NT2/D1 (cell line): ENCODE data around the gene HSPG2.
"Not testable (repeated sequence)": the region's sequence is repeated elsewhere in the genome, so short reads cannot be mapped to it uniquely, and the experiment has no call there.

ENCODE experiments used
- DNase-seq: peaks from one replicate; pipeline ENCODE4 v3.0.0-alpha.2; 2011; ENCODE audit warnings: low read depth, low spot score
- H3K27me3 ChIP-seq: 2 replicates; pipeline ENCODE4 v1.6.0; 2011; ENCODE audit warnings: mild to moderate bottlenecking; ENCODE audit not compliant: insufficient read length, insufficient read depth
- H3K36me3 ChIP-seq: 2 replicates; pipeline ENCODE4 v1.6.1; 2011; ENCODE audit warnings: mild to moderate bottlenecking, low read length, mixed read lengths; ENCODE audit not compliant: insufficient read depth, insufficient read length
- H3K4me1 ChIP-seq: 2 replicates; pipeline ENCODE4 v1.5.1; 2011; ENCODE audit not compliant: insufficient read depth, insufficient read length
- H3K4me3 ChIP-seq: 2 replicates; pipeline ENCODE4 v1.5.1; 2011; ENCODE audit warnings: low read depth; ENCODE audit not compliant: insufficient read length
- H3K9ac ChIP-seq: 2 replicates; pipeline ENCODE4 v1.6.0; 2011; ENCODE audit warnings: low read depth; ENCODE audit not compliant: insufficient read length
- H3K9me3 ChIP-seq: 2 replicates; pipeline ENCODE4 v1.5.1; 2011; ENCODE audit warnings: mild to moderate bottlenecking, low read length; ENCODE audit not compliant: insufficient read depth
- SUZ12 ChIP-seq: IDR thresholded peaks from 2 replicates; pipeline ENCODE4 v1.6.1; 2011; ENCODE audit not compliant: insufficient read length, insufficient read depth; ENCODE audit errors: extremely low read depth
- YY1 ChIP-seq: IDR thresholded peaks from 2 replicates; pipeline ENCODE4 v1.6.1; 2011; ENCODE audit not compliant: insufficient read length, insufficient read depth
- ZNF274 ChIP-seq: IDR thresholded peaks from 2 replicates; pipeline ENCODE4 v1.6.1; 2011; ENCODE audit warnings: mild to moderate bottlenecking, low read depth, low read length

The HSPG2 gene

DNA sequence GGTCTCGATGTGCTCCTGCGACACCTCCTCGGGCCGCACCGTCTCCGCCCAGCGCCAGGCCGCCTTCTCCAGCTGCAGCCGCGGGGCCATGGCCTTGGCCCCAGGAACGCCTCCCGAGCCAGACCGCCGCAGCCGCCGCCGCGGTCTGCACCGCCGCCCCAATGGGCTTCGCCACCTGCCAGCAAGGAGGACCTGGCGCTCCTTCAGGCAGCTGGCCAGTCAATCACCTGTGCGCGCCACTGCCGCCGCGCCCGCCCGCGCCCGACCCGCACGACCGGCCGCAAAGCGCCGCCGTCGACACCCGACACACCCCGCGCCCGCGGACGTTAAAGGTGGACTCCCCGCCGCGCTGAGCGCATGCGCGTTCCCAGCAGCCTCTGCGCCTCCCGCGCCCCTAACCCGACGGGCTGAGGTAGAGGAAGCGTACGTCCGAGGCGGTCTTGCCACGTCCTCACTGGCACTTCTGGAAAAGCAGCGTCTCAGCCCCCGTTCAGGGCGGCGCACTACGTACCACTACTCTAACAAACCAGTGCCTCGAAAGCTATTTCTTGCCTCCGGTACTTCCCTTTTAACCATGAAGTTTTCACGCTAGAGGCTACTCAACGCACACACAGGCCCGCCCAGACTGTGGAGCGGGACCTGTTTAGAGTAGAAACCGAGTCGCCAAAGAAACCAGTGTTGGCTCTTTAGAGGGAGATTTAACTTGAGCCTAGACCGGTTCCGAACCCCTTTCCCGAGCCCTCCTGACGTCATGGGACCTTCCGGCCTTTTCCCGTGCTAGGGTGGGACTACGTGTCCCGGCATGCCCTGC lies 154.0 kb downstream of the HSPG2 start, which contains the start of gene USP48:
USP48 (minus strand) TSS at position 282 of the 811 bp plus-strand sequence; CDS start at position 90, 192 bp downstream.
- no peaks in the 10 kb centered on the region for H3K27me3 ChIP-seq
- H3K4me1 ChIP-seq = no peaks in the 10 kb centered on the region
- TF ChIP-seq YY1 (no peak), SUZ12 (no peak), ZNF274 (no peak)
- H3K9ac ChIP-seq = peak within 1 kb of the TSS; percentile 98
- H3K4me3 ChIP-seq = peak within 1 kb of the TSS; percentile 96
- peaks cover 12% of the 10 kb centered on the region; the same call in 1 of the 2 replicates for H3K9me3 ChIP-seq
- DNase-seq = peak; percentile 85
- H3K36me3 ChIP-seq = no peaks in the 10 kb centered on the region

DNA sequence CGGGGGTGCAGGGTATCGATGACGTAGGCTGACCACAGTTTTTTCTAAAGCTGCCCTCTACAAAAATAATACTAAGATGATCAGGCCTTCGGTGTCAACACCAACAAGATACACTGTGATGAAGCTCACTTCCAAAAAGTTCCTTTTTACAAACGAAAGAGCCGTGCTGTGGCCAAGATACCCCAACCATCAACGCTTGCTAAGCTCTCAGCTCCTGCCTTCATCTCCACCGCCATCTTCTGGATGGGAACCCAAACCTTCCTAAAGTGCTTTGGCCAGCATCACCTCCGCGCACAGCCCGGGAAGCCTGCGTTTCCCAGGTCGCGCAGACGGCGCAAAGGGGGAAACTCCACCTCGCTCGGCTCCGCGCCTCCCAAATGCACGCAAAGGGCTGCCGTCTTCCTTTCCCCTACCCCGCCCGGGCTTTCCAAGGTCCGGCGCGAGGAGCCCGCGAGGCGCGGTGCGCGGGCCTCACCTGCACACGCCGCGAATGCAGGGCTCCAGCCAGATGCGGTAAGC lies 154.7 kb downstream of the HSPG2 start:
- no peaks in the 10 kb centered on the region for H3K36me3 ChIP-seq
- H3K9ac ChIP-seq = peak overlapping the region; percentile 98
- H3K4me1 ChIP-seq = no peaks in the 10 kb centered on the region
- no peaks in the 10 kb centered on the region for H3K27me3 ChIP-seq
- DNase-seq = no peak
- no peak for TF ChIP-seq YY1
- TF ChIP-seq SUZ12 = no peak
- no peak for TF ChIP-seq ZNF274
- H3K9me3 ChIP-seq = peaks cover 9% of the 10 kb centered on the region; the same call in 1 of the 2 replicates
- H3K4me3 ChIP-seq = peak overlapping the region; percentile 96

DNA sequence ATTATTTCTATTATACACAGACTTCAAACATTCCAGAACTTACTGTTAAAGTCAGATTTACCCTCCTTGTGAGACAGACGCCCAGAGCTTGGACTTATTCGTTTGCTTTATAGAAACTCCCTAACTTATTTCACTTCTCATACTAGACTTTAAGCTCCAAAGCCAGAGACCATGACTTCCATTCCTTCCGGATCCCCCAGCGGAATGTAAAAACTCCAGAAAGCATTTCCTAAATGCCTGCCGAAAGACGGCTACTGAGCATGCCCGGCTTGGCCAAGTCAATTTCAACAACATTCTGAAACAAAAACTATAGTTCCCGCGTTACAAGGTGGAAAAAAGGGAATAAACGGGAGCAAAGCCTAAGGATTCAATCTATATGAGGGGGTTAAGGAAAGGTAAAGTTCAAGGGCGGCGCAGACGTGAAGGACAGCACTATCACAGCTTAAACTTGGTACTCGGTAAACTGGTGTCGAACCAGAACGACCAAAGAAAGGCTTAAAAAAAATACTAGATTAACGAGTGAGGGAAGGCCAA lies 155.2 kb downstream of the HSPG2 start:
- no peaks in the 10 kb centered on the region for H3K36me3 ChIP-seq
- no peaks in the 10 kb centered on the region for H3K27me3 ChIP-seq
- H3K4me1 ChIP-seq = no peaks in the 10 kb centered on the region
- peak overlapping the region; percentile 96 for H3K4me3 ChIP-seq
- peak overlapping the region; percentile 98 for H3K9ac ChIP-seq
- no peak for TF ChIP-seq SUZ12
- TF ChIP-seq YY1 = no peak
- TF ChIP-seq ZNF274 = no peak
- H3K9me3 ChIP-seq = peaks cover 4% of the 10 kb centered on the region; the same call in 1 of the 2 replicates
- DNase-seq = no peak

DNA sequence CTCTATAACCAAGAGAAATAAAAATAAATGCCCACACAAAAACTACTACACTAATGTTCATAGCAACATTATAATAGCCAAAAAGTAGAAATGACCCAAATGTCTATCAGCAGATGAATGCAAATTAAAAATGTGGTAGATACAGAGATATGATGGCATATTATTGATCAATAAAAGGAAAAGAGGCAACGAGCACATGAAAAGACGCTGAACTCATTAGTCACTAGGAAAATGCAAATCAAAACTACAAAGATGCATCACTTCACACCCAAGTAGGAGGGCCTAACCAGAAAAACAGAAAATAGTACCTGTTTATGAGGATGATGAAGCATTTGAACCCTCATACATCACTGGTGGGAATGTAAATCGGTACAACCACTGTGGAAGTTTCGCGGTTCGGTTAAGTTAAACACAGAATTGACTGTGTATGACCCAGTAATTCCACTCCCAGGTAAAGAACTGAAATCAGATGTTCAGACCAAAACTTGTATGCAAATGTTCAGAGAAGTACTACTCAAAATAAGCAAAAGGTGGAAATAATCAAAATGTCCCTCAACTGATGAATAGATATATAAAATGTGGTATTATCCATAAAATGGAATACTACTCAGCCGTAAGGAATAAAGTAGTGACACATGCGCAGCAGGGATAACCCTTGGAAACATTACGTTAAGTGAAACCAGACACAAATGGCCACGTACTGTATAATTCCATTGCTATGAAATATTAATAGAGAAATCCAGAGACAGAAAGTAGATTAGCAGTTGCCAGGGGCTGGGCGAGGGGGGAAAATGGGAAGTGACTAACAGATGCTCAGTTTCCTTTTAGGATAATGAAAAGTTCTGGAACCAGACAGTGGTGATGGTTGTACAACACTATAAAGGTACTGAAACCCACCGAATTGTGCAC lies 157.2 kb downstream of the HSPG2 start:
- no peaks in the 10 kb centered on the region for H3K36me3 ChIP-seq
- TF ChIP-seq ZNF274 = no peak
- TF ChIP-seq SUZ12 = no peak
- no peak for TF ChIP-seq YY1
- H3K4me3 ChIP-seq = no peak overlapping the region
- no peaks in the 10 kb centered on the region for H3K27me3 ChIP-seq
- H3K9me3 ChIP-seq = no peaks in the 10 kb centered on the region
- DNase-seq = no peak
- H3K4me1 ChIP-seq = no peaks in the 10 kb centered on the region
- H3K9ac ChIP-seq = no peak overlapping the region

DNA sequence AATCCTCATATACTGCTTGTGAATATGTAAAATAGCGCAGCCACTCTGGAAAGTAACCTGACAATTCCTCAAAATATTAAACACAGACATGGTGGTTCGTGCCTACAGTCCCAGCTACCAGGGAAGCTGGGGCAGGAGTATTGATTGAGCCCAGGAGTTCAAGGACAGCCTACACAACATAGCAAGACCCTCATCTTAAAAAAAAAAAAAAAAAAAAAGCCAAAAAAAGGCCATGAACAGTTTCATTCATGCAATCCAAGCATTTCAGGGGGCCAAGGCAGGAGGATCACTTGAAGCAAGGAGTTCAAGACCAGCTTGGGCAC lies 158.7 kb downstream of the HSPG2 start:
- Histone ChIP-seq H3K4me3 (no peak overlapping the region), H3K9ac (no peak overlapping the region), H3K27me3 (no peaks in the 10 kb centered on the region), H3K4me1 (no peaks in the 10 kb centered on the region), H3K36me3 (no peaks in the 10 kb centered on the region), H3K9me3 (no peaks in the 10 kb centered on the region)
- TF ChIP-seq SUZ12 (no peak), ZNF274 (no peak), YY1 (no peak)
- no peak for DNase-seq

- H3K36me3 ChIP-seq, H3K9me3 ChIP-seq, H3K4me1 ChIP-seq: not testable (repeated sequence)
Observed at GRCh38 chr1:21776925-21777324, 160.2 kb downstream of the HSPG2 start.

More at GRCh38 chr1:21776925-21777324, 160.2 kb downstream of the HSPG2 start:
- DNase-seq, H3K4me3 ChIP-seq, H3K27me3 ChIP-seq, H3K9ac ChIP-seq: not testable (repeated sequence)
